Stimulated activated CD4-positive, alpha-beta T cell treated with anti-CD3 and anti-CD28 coated beads, Interleukin-12 subunit alpha, Interleukin-12 subunit beta, amount 100 ng/mL, for 4 hours (primary cell): ENCODE measurements around the gene KLHDC3.
"Not testable (repeated sequence)": the region's sequence is repeated elsewhere in the genome, so short reads cannot be mapped to it uniquely, and the experiment has no call there.

Experiments
- DNase-seq: peaks from one replicate; pipeline ENCODE4 v3.0.0-alpha.2; 2020

Gene KLHDC3

DNA sequence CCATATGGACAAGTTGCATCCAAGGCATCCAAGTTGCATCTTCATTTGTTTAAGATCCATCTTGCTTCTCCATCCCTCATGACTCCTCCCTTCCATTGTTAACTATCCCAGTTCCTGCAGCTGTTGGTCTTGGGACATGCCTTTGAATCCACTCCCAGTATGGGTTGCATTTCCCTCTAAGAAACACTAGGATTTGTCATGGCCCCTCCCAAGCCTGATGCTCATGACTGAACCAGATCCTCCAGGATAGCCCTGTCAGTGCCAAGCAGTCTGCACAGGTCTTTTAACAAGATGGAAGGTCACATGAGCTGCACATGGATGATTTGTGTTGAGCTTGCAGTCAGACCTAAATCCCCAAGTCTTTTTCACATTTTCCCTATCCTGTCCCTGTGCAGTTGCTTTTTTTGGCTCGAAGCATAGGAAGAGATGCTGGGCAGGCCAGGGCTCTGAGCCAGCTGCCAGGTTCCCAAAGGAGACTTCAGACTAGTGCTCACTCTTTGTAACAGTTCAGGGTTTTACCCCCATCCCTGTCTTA, 25.5 kb upstream of the KLHDC3 start:
- DNase-seq, result no peak

DNA sequence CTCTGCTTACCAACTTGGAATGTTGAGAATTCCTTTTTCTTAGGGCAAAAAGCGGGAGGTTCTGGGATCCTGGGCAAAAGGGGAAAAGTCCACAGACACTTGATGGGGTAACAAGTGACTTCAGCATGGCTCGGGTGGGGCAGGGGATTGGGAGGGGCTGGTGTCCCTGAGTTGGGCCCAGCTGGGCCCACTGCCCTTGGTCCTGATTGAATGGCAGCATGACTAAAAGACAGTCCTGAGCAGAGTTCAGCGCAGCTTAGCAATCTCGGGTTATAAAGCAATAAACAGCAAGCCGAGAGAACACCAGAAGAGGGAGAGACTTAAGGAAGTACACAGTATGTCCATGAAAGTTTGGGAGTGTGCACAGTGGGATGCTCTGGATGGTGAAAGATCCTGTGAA, 24.1 kb upstream of the KLHDC3 start:
- DNase-seq, result no peak

DNA sequence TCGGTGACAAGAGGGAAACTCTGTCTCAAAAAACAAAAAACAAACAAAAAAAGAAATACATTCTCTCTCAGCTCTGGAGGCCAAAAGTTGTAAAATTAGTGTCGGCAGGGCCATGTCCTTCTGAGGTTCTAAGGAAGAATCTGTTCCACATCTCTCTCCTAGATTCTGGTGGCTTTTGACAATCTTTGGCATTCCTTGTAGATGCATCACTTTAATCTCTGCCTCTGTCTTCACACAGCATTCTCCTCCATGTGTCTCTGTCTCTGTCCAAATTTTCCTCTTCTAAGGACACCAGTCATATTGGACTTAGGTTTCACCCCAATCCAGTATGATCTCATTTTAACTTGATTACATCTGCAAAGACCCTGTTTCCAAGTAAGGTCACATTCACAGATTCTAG, 20.6 kb upstream of the KLHDC3 start:
- no peak for DNase-seq

DNA sequence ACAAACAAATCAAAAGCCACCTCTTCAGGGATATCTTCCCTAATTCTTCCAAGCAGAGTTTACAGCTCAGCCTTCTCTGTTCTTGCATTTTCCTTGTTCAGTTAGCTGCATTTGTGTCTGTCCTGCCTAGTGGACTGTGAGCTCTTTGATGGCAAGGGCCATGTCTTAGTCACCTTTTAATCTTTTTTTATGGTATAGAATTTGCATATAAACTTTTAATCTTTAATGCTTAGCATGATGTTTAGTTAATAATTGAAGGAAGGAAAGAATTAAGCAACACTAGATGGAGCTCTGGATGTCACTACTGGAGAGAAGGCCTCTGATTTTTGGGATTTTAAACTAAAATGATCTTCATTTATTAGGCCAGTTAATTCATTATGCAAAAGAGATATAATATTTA, 17.5 kb upstream of the KLHDC3 start:
- DNase-seq, result no peak

DNA sequence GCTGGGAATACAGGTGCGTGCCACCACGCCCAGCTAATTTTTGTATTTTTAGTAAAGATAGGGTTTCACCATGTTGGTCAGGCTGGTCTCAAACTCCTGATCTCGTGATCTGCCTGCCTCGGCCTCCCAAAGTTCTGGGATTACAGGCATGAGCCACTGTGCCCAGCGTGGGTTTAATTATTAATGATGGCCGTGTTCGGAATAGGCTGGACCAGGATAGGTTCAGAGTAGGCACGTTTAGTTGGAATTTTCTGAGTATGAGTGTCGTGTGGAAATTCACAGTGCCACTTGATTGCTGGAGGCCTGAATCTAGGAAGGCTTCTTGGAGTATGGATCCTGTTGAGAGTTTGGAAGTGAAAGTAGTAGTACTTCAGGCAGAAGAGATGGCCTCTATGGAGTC, 15.8 kb upstream of the KLHDC3 start:
- not testable (repeated sequence) for DNase-seq

DNA sequence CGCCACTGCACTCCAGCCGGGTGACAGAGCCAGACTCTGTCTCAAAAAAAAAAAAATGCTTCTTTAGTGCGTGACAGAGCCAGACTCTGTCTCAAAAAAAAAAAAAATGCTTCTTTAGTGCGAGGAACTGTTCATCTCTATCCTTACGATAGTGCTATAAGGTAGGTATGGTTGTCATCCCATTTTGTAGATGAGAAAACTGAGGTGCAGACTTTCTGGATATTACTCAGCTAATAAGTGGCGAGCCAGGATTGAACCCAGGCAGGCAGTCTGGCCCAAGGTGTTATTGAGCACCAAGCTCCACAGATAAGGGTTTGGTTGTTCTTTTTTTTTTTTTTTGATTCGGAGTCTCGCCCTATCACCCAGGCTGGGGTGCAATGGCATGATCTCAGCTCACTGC, 12.2 kb upstream of the KLHDC3 start:
- DNase-seq, result no peak

DNA sequence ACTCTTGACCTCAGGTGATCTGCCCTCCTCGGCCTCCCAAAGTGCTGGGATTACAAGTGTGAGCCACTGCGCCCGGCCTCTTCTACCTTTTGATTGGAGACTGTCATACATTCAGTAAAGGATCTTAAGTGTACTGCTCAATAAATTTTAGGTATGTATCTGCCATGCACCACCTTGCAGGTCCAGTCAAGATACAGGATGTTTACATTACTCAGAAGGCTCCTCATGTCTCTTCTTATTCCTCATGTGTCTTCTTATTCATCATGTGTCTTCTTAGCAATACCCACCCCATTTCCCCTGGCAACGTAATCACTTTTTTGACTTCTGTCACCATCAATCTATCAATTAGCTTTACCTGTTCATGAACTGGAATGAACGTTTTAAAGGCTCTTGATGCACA, 8.2 kb upstream of the KLHDC3 start:
- DNase-seq, result no peak

DNA sequence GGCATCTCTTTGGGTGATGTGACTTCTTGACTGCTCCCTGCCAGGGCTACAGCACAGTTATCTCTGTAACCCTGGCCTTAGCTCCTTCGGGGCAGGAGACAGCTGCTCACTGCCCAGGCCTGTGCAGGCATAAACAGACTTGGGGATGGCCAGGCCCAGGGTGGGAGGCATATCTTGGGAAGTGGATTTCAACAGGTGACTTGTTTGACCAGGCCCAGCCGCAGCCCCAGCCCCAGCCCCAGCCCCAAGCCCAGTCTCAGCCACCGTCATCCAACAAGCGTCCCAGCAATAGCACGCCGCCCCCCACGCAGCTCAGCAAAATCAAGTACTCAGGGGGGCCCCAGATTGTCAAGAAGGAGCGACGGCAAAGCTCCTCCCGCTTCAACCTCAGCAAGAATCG, 7.8 kb upstream of the KLHDC3 start:
- no peak for DNase-seq

DNA sequence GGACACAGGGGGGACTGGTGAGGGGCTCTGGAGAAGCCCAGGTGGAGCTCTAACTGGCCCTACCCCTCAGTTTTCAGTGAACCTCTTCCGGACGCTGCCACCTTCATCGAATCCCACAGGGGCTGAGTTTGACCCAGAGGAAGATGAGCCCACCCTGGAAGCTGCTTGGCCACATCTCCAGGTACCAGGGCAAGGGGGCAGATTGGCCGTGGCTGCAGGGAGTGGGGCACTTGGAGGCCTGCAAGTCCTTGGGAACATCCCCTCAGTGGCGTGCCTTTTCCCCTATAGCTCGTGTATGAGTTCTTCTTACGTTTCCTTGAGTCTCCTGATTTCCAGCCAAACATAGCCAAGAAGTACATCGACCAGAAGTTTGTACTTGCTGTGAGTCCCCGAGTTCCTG, 6.9 kb upstream of the KLHDC3 start:
- no peak for DNase-seq

DNA sequence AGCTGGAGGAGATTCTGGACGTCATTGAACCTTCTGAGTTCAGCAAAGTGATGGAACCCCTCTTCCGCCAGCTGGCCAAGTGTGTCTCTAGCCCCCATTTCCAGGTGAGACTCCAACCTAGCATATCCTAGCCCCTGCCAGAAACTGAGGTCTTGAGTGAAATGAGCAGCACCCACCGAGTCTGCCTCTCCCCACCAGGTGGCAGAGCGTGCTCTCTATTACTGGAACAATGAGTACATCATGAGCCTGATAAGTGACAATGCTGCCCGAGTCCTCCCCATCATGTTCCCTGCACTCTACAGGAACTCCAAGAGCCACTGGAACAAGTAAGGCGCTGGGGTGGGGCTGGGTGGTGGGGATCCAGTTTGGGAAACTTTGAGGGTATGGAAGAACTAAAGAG, 4.9 kb upstream of the KLHDC3 start:
- peak; percentile 32 for DNase-seq

DNA sequence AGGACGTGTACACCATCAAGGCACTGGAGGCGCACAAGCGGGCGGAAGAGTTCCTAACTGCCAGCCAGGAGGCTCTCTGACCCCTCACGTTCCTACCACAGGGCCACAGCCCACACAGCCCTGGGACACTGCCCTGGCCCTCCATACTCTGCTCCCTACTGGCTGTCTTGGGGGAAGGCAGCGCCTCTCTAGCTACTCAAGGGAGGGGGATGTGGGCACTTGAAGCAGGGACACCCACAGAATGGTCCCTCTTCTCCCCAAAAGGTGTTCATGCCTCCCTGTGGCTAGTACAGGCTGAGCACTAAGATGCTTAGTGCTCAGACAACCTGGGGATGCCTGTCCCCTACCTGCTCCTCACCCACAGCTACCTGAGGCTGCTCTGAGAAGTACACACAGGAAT, 2.8 kb upstream of the KLHDC3 start:
- no peak for DNase-seq

DNA sequence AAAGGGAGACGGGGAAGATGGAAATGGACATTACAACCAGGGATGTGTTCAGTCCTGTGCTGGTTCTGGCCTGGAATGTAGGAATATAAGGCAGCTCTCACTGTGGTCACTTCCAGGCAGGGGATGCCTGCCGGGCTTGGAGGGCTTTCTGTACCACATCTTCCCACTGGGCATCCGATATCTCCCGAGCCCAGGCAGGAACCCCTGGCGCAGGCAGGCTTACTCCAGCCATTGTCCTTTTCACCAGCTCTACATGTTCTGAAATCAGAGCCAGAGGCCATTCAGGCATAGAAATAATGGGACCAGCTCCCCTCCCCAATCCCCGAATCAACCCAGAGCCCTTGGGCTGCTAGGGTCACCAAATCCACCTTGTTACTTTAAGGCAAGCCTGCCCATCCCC, 1.7 kb upstream of the KLHDC3 start:
- no peak for DNase-seq

DNA sequence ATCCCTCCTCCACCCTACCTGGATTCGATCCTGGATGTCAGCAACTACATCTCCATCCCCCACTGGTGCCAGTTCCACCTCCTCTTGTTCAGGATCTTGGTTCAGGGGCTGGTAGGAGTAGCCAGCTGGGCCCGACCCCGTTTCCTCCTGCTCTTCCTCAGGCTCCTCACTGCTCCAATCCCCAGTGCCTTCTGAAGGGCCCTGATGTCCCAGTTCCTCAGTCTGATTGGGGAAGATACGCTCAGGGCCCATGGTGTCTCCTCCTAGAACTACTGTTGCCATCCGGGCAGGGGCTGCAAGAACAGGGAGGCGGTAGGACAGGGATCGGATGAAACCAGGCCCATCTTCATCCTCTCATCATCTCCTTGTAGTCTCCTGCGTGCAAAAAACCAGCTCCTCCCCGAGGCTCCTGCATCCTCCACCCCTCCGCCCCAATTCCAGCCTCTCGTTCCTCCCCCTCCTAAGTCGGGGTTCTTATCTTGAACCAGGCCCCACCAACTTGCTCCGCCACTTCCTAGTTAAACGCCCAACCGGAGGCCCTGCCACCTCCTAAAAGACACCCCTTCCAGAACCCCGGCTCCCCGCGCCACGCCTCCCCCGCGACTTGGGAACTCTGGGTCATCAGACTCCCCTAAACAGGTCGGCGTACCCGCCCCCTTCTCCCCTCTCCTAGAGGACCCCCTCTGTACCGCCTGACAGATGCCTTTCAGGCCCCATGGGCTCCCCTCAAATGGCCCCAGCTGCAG, 779 bp upstream of the KLHDC3 start:
- no peak for DNase-seq

DNA sequence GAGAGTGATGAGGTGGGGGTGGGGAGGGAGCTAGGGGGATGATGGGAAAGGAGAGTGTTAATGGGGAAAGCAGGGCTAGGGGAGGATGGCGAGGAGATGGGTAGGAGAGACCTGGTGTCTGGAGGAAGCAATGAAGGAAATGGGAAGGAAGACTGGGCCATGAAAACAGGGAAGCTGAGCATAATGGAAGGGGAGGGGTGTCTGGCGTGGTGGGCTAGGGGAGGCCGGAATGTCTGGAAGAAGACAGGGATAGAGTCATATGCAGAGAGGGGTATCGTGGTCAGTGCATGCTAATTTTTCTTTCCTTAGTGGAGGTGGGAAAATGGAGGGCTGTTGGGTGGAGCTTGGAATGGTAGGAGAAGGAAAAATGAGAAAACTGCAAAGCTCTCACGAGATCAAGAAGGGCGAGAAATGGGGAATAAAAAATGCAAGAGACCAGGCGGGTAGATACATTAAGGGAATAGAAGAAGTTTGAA, 423 bp downstream of the KLHDC3 start:
- DNase-seq, result no peak

DNA sequence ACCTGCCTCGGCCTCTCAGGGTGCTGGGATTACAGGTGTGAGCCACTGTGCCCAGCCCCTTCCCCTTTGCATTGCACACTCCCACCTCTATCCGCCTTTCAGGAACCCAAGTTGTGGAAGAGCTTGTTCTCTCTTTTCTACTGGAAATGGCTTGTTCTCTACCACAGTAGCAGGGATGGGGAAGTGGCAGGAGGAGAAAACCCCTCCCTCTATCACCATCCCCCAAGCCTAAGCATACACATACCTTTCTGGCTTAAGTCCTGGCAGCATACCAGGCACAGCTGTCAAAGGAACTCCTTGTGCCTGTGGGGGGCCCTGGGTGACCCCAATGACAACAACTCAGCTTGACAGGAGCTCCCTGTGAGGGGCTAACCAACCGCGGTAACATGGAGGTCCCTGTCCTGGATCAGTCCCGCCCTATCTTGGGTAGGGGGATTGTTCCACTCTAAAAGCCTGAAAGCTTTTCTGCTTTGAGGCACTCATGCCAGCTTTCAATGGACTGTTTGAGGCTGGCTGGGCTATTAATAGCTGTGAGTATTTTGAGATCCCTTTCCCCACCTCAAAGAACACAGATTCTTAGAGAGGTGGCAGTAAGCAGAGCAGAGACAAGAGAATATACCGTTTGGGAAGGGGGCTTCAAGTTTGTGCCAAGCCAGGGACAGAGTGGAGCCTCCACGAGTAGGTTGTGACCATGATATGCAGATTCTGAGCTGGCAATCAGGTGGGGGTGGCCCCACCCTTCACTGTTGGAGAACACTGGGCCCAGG, 2.3 kb downstream of the KLHDC3 start:
- DNase-seq, result no peak

DNA sequence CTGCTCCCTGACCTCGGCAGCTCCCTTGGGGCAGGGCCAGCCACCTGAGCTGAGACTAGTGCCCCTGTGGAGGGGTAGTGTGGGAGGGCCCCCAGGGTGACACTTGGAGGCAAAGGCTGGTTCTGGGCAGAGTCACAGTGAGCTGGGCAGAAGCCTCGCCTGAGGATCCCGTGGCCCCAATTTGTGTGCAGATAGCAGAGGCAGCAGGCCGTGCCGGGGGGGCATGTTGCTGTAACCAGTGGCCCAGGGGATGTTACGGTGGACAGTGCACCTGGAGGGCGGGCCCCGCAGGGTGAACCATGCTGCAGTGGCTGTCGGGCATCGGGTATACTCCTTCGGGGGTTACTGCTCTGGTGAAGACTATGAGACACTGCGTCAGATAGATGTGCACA, 2.9 kb downstream of the KLHDC3 start:
- no peak for DNase-seq

DNA sequence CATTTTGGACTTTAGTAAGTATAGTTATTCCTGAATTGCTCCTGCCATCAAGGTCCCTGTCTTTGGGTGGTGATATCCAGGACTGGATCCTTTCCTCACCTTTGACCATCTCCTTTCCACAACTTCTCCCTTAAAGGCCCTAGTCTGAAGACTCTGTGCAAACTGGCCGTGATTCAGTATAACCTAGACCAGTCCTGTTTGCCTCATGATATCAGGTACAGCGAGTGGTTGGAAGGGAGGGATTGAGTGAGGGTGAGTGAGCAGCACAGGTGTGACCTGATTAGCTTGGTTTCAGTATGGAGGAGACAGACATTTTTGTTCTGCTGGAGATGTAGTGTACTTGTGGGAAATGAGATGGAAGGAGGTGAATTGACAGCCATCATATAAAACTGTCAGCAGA, 5.1 kb downstream of the KLHDC3 start:
- DNase-seq, result no peak

DNA sequence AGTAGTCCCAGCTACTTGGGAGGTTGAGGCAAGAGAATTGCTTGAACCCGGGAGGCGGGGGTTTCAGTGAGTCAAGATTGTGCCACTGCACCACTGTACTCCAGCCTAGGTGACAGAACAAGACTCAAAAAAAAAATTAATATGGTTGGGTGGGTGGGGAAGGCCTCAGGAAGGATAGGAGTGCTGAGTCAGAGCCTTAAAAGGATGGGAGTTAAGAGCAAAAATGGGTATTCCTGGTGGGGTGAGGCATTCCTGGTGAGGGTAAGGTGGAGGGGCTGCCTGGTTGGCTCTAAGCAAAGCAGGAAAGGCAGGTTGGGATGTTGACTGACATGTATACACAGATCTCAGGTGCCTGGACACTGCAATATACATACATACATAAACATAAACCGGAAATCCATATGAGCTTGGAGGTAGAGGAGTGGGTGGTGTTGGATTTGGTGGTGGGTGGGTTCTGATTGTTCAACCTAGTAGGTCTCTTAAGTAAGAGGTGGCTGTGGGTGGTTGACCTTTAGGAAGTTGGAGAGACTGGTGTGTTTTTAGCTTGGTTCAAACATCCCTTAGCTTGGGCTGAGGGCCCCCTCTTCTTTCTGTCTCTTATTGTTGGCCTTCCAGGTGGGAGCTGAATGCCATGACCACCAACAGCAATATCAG, 6.1 kb downstream of the KLHDC3 start:
- DNase-seq, result no peak

DNA sequence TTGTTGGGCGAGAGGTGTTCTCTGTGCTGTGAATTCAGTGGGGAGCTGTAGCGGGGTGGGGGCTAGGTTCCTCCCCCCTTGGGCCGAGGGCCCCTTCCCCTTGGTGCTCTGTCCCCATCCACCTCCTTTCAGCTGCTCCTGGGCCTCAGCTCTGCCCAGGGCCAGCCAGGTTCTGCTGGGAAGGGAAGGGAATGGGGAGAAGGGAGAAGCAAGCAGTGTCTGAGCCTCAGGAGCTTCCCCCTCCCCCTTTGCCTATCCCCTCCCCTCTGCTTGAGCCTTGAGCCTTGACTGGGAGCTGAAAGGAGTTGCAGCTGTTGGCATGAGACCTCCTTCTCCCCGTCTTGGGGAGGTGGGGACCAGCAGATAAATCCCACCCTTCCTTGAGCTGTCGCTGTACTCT, 6.8 kb downstream of the KLHDC3 start:
- no peak for DNase-seq

DNA sequence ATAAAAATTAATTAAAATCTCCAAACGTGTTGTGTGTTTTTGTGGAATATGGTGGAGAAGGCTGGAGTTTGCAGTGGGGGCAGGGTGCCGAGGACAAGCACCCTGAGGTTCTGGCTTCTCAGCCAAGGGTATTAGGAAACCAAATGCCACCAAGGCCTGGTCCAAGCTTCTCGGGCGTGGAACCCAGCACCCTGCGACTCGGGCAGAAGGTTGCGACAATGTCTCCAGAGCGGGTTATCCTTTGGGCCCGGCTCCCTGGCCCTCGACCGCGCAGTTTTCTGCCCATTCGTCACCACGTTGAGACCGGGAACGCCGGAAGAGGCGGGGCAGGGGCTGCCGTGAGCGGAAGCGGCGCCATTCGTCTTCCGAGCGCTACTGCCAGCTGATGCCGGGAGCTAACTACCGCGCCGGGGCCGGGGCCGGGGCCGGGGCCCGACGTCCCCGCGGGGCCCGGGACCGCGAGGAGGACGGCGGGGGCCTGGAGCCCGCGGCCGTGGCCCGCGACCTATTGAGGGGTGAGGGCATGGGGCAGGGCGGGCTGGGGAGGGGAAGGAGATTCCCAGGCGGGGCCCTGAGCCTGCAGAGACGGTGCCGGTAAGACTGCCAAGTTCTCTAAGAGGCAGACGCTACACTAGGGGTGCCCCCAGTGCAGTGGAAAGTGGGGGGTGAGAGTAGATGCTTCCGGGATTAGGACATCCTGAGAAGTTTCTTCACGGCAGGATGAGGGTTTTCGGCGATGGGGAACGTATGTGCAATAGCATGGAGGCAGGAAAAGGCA, 7.4 kb downstream of the KLHDC3 start, which contains the start of gene RRP36:
TSS of gene RRP36 (plus strand) at position 354 of the 778 bp plus-strand sequence. CDS start at position 386, 32 bp downstream.
- DNase-seq, result peak; percentile 76

DNA sequence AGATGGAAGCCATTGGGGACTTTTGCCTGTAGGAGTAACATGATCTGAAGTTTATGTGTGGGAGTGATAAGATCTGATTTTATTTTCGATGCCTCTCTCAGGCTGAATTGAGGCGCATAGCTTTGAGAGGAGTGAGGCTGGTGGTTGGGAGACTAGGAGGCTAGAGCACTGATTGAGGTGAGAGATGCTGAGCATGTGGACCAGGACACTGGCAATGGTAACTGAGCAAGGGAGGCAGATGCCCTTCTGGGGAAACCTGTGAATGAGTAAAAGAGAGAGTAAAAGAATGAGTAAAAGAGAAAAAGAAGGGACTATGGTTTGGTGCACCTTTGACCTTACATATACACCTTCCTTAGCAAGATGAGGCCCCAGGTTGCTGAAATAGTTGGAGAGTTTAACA, 10.4 kb downstream of the KLHDC3 start:
- DNase-seq, result no peak

DNA sequence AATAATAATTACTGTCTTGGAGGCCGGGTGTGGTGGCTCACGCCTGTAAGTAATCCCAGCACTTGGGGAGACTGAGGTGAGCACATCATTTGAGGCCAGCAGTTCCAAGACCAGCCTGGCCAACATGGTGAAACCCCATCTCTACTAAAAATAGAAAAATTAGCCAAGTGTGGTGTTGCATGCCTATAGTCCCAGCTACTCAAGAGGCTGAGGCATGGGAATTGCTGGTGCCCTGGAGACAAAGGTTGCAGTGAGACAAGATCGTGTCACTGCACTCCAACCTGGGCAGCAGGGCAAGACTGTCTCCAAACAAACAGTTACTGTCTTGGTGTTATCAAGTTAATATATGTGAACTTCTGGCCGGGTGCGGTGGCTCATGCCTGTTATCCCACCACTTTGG, 12.3 kb downstream of the KLHDC3 start:
- no peak for DNase-seq

DNA sequence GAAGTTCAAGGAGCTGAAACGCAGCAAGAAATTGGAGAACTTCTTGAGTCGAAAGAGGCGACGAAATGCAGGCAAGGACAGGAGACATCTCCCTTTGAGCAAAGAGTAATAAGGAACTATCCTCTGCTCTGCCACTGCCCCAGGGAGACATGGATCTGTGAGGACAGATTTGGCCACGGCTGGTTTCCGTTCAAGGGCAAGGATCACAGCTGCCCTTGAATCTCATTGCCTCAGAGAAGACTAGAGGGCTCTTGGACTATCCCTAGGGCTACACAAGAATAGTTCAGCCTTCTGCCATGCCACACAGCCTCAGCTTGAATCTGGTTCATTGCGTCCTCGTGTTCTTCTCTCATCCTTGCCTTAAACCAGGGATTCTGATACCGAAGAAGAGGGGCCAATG, 15.1 kb downstream of the KLHDC3 start:
- DNase-seq, result no peak
